GM19328 (cell line): Measurements from ENCODE around the gene KRT84.

Experiments used
- ATAC-seq: cut with Tn5 transposase; IDR thresholded peaks from one replicate; pipeline ENCODE4 v1.9.1; 2021; ENCODE audit warnings: mild to moderate bottlenecking, moderate library complexity; ENCODE audit not compliant: unreplicated experiment

KRT84 gene

GRCh38 chr12:52387859-52388258, 2.4 kb upstream of the KRT84 start:
- no peak for ATAC-seq

GRCh38 chr12:52383331-52383730, 2.1 kb downstream of the KRT84 start:
- ATAC-seq = no peak

- ATAC-seq = no peak
Observed at GRCh38 chr12:52382854-52383253, 2.6 kb downstream of the KRT84 start.

- no peak for ATAC-seq
Observed at GRCh38 chr12:52381206-52381605, 4.2 kb downstream of the KRT84 start.

- no peak for ATAC-seq
Observed at GRCh38 chr12:52380271-52380694, 5.2 kb downstream of the KRT84 start.

- no peak for ATAC-seq
Observed at GRCh38 chr12:52379536-52379935, 5.9 kb downstream of the KRT84 start.

GRCh38 chr12:52378091-52378490, 7.4 kb downstream of the KRT84 start:
- no peak for ATAC-seq

GRCh38 chr12:52377266-52377665, 8.2 kb downstream of the KRT84 start:
- no peak for ATAC-seq

GRCh38 chr12:52372216-52373154, 13.0 kb downstream of the KRT84 start:
- no peak for ATAC-seq

- ATAC-seq = no peak
Observed at GRCh38 chr12:52371716-52372115, 13.7 kb downstream of the KRT84 start.

- ATAC-seq = no peak
Observed at GRCh38 chr12:52370926-52371608, 14.4 kb downstream of the KRT84 start.

- no peak for ATAC-seq
Observed at GRCh38 chr12:52369809-52370208, 15.6 kb downstream of the KRT84 start.

GRCh38 chr12:52369211-52369610, 16.2 kb downstream of the KRT84 start:
- ATAC-seq = no peak

GRCh38 chr12:52368508-52368907, 16.9 kb downstream of the KRT84 start:
- no peak for ATAC-seq

- ATAC-seq = no peak
Observed at GRCh38 chr12:52367876-52368275, 17.6 kb downstream of the KRT84 start.

- ATAC-seq = no peak
Observed at GRCh38 chr12:52366738-52367485, 18.5 kb downstream of the KRT84 start, which contains the start of gene KRT85. Gene KRT85, minus strand, starts transcription at chr12:52367481. Its CDS starts 76 bp downstream, at chr12:52367405.

GRCh38 chr12:52364901-52365489, 20.5 kb downstream of the KRT84 start:
- no peak for ATAC-seq

GRCh38 chr12:52364061-52364460, 21.4 kb downstream of the KRT84 start:
- ATAC-seq = no peak

GRCh38 chr12:52363111-52363679, 22.3 kb downstream of the KRT84 start:
- ATAC-seq = no peak

GRCh38 chr12:52362118-52362726, 23.2 kb downstream of the KRT84 start:
- no peak for ATAC-seq
